Stimulated activated CD8-positive, alpha-beta memory T cell treated with anti-CD3 and anti-CD28 coated beads, Interleukin-4, amount 100 ng/mL, for 1 hour (primary cell): Measurements from ENCODE around the gene ZBTB34.

Experiments used
- DNase-seq, 2 donors: peaks; one replicate each; pipeline ENCODE4 v3.0.0-alpha.2; 2020; ENCODE audit warnings: low read depth in 2 of 2, low spot score in 1 of 2

The ZBTB34 gene

GRCh38 chr9:126876531-126876930 lies 16.1 kb downstream of the ZBTB34 start:
- DNase-seq, result no peak

GRCh38 chr9:126877418-126877817 lies 17.0 kb downstream of the ZBTB34 start:
- DNase-seq, result no peak

- DNase-seq, result no peak
Observed at GRCh38 chr9:126879288-126879687, 18.8 kb downstream of the ZBTB34 start.

- DNase-seq, result no peak
Observed at GRCh38 chr9:126880226-126880946, 19.9 kb downstream of the ZBTB34 start.

GRCh38 chr9:126880947-126881332 lies 20.5 kb downstream of the ZBTB34 start:
- no peak for DNase-seq

- DNase-seq, result no peak
Observed at GRCh38 chr9:126882746-126883145, 22.3 kb downstream of the ZBTB34 start.

GRCh38 chr9:126883636-126884035 lies 23.2 kb downstream of the ZBTB34 start:
- DNase-seq, result no peak

- no peak for DNase-seq
Observed at GRCh38 chr9:126885131-126885641, 24.7 kb downstream of the ZBTB34 start.

GRCh38 chr9:126886034-126886822 lies 25.8 kb downstream of the ZBTB34 start:
- DNase-seq, result no peak

- no peak for DNase-seq
Observed at GRCh38 chr9:126886897-126887296, 26.5 kb downstream of the ZBTB34 start.

- DNase-seq, result no peak
Observed at GRCh38 chr9:126891676-126892075, 31.2 kb downstream of the ZBTB34 start.

- DNase-seq, result no peak
Observed at GRCh38 chr9:126893079-126893478, 32.6 kb downstream of the ZBTB34 start.

- DNase-seq, result no peak
Observed at GRCh38 chr9:126894052-126894603, 33.7 kb downstream of the ZBTB34 start.

GRCh38 chr9:126902210-126902609 lies 41.8 kb downstream of the ZBTB34 start:
- no peak for DNase-seq

GRCh38 chr9:126904586-126904985 lies 44.1 kb downstream of the ZBTB34 start:
- DNase-seq, result no peak

GRCh38 chr9:126906091-126906490 lies 45.7 kb downstream of the ZBTB34 start:
- no peak for DNase-seq

- no peak for DNase-seq
Observed at GRCh38 chr9:126907058-126907457, 46.6 kb downstream of the ZBTB34 start.

- peak; percentile 71 to 73 for DNase-seq
Observed at GRCh38 chr9:126914458-126915280, 54.2 kb downstream of the ZBTB34 start, which contains the start of gene RALGPS1. Gene RALGPS1 (plus strand): TSS chr9:126914782. CDS start chr9:126962290, 47,508 bp downstream.

- peak; percentile 3 to 7 for DNase-seq
Observed at GRCh38 chr9:126915281-126915816, 54.9 kb downstream of the ZBTB34 start.

GRCh38 chr9:126915846-126916543 lies 55.6 kb downstream of the ZBTB34 start:
- no peak for DNase-seq
